Sigmoid colon (tissue), 4 donors: ENCODE data around the gene NTNG2.

ENCODE experiments used
- EP300 ChIP-seq, 4 donors: sonication (generic); formaldehyde crosslinking; IDR thresholded peaks; one replicate each; pipeline ENCODE4 v1.6.1; 2017; ENCODE audit warnings: antibody characterized with exemption in 4 of 4
- POLR2A ChIP-seq, 2 donors: fragments of 450-650 bp; IDR thresholded peaks; one replicate each; pipeline ENCODE4 v1.6.1; 2016; ENCODE audit warnings: antibody characterized with exemption in 2 of 2, mild to moderate bottlenecking in 2 of 2, moderate library complexity in 2 of 2
- POLR2AphosphoS5 ChIP-seq, 4 donors: sonication (generic); formaldehyde crosslinking; IDR thresholded peaks; one replicate each; pipeline ENCODE4 v1.6.1; 2017; ENCODE audit warnings: antibody characterized with exemption in 4 of 4
- TF ChIP-seq, protein P1 (sequence below), 4 experiments: fragments of 450-650 bp in 3 of 4; fragments of 200-600 bp in 1 of 4; IDR thresholded peaks; one replicate each; pipeline ENCODE4 v1.5.1; 2016 to 2019; ENCODE audit warnings: antibody characterized with exemption in 4 of 4, mild to moderate bottlenecking in 3 of 4, moderate library complexity in 2 of 4

DNA sequence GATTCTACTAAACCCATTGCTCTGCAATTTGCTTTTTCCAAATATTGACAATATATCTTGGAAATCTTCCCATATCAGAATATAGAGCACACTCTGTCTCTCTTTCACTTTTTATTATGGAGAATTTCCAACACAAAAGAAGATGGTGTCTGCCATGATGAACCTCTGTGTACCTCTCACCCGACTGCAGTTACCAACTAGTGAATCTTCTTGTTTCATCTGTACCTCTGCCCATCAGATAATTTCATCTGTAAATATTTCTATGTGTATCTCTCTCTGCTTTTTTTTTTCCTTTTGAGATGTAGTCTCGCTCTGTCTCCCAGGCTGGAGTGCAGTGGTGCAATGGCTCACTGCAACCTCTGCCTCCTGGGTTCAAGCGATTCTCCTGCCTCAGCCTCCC, 62.8 kb downstream of the NTNG2 start:
- TF ChIP-seq, protein P1, sequence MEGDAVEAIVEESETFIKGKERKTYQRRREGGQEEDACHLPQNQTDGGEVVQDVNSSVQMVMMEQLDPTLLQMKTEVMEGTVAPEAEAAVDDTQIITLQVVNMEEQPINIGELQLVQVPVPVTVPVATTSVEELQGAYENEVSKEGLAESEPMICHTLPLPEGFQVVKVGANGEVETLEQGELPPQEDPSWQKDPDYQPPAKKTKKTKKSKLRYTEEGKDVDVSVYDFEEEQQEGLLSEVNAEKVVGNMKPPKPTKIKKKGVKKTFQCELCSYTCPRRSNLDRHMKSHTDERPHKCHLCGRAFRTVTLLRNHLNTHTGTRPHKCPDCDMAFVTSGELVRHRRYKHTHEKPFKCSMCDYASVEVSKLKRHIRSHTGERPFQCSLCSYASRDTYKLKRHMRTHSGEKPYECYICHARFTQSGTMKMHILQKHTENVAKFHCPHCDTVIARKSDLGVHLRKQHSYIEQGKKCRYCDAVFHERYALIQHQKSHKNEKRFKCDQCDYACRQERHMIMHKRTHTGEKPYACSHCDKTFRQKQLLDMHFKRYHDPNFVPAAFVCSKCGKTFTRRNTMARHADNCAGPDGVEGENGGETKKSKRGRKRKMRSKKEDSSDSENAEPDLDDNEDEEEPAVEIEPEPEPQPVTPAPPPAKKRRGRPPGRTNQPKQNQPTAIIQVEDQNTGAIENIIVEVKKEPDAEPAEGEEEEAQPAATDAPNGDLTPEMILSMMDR (IDR thresholded peaks at IDR 0.05) = no peak
- TF ChIP-seq POLR2A (IDR thresholded peaks at IDR 0.05) (no peak), POLR2AphosphoS5 (IDR thresholded peaks at IDR 0.05) (no peak), EP300 (IDR thresholded peaks at IDR 0.05) (no peak)
